Activated CD4-positive, alpha-beta memory T cell treated with anti-CD3 and anti-CD28 coated beads for 36 hours (primary cell): ENCODE results near the gene LYSMD4. TPM values are rescaled to one million over a fixed set of nuclear protein-coding genes. Genes with fewer than 3 reads are reported as not detected.
"Not testable (repeated sequence)": the region's sequence is repeated elsewhere in the genome, so short reads cannot be mapped to it uniquely, and the experiment has no call there.

Source experiments
- CTCF ChIA-PET: fragments of 350-600 bp; sonication (Branson Sonifier 250); formaldehyde crosslinking; loops from one replicate; lab custom pipeline; 2021; ENCODE audit warnings: antibody characterized with exemption, inconsistent platforms; lab: Charles Lee
- POLR2A ChIA-PET: fragments of 350-600 bp; sonication (Branson Sonifier 250); formaldehyde crosslinking; loops from one replicate; lab custom pipeline; 2021; ENCODE audit warnings: antibody characterized with exemption; lab: Charles Lee
- DNase-seq: peaks from one replicate; pipeline ENCODE4 v3.0.0-alpha.2; 2020
- H3K27ac Mint-ChIP-seq: one replicate; pipeline ENCODE4 v1.8.0; 2021; ENCODE audit warnings: mixed read lengths
- H3K27me3 Mint-ChIP-seq: one replicate; pipeline ENCODE4 v1.8.0; 2021; ENCODE audit warnings: mixed read lengths
- H3K36me3 Mint-ChIP-seq: one replicate; pipeline ENCODE4 v1.8.0; 2021; ENCODE audit warnings: mixed read lengths
- H3K4me1 Mint-ChIP-seq: one replicate; pipeline ENCODE4 v1.8.0; 2021; ENCODE audit warnings: low read depth, mixed read lengths
- H3K4me3 Mint-ChIP-seq: one replicate; pipeline ENCODE4 v1.8.0; 2021; ENCODE audit warnings: mild to moderate bottlenecking, mixed read lengths
- H3K9me3 Mint-ChIP-seq: one replicate; pipeline ENCODE4 v1.8.0; 2021; ENCODE audit warnings: mixed read lengths
- intact Hi-C: fragments of 100-400 bp; cut with micrococcal nuclease; formaldehyde crosslinking; loops from one replicate; pipeline ENCODE4 v1.15.1; 2023
- total RNA-seq, 2 experiments: library from RNA; stranded (reverse); gene quantifications; one replicate each; pipeline ENCODE4 v1.2.3, GENCODE V29; 2021

The LYSMD4 gene
- 1 to 10 TPM; 5.2 to 7.6 TPM for total RNA-seq

GRCh38 chr15:99733268-99734039 is at the start of gene LYSMD4:
LYSMD4 (minus strand) TSS chr15:99733437; CDS start chr15:99731999, 1,438 bp downstream.
- H3K4me1 Mint-ChIP-seq = peaks cover 11% of the 10 kb centered on the region
- peak; percentile 99 for DNase-seq
- H3K9me3 Mint-ChIP-seq = no peaks in the 10 kb centered on the region
- CTCF ChIA-PET = interaction anchor here (0.7 to 2.1 kb wide), 6 partner anchors 22 to 628 kb away, joined by 3 to 20 read pairs (median 8); partner anchors contain the start of gene SYNM
- H3K27ac Mint-ChIP-seq = peak within 1 kb of the TSS; percentile 92
- no peaks in the 10 kb centered on the region for H3K27me3 Mint-ChIP-seq
- H3K36me3 Mint-ChIP-seq = peaks cover 3% of the 10 kb centered on the region
- H3K4me3 Mint-ChIP-seq = peak within 1 kb of the TSS; percentile 75
- intact Hi-C loops = loop anchor here (1.0 to 10.0 kb wide), 6 partner anchors 13 to 871 kb away; partner anchors contain the start of genes ASB7, LINS1 and LRRC28
- POLR2A ChIA-PET = interaction anchor here (0.6 to 2.4 kb wide), 5 partner anchors 8 to 482 kb away, joined by 3 to 11 read pairs (median 5); partner anchors contain the start of genes LRRC28 and MEF2A

GRCh38 chr15:99782029-99782428 is 48.8 kb upstream of the LYSMD4 start:
- H3K4me1 Mint-ChIP-seq, H3K27ac Mint-ChIP-seq, CTCF ChIA-PET, POLR2A ChIA-PET, H3K27me3 Mint-ChIP-seq, H3K9me3 Mint-ChIP-seq, intact Hi-C loops, H3K4me3 Mint-ChIP-seq, DNase-seq, H3K36me3 Mint-ChIP-seq: not testable (repeated sequence)

GRCh38 chr15:99777144-99777543 is 43.9 kb upstream of the LYSMD4 start:
- ChIA-PET CTCF (no interaction called here), POLR2A (no interaction called here)
- DNase-seq = no peak
- intact Hi-C loops = no loop called here
- Mint-ChIP-seq H3K4me3 (no peak overlapping the region), H3K9me3 (peaks cover 2% of the 10 kb centered on the region), H3K27me3 (peaks cover 1% of the 10 kb centered on the region), H3K4me1 (no peaks in the 10 kb centered on the region), H3K36me3 (no peaks in the 10 kb centered on the region), H3K27ac (no peak overlapping the region)

GRCh38 chr15:99764522-99764921 is 31.3 kb upstream of the LYSMD4 start:
- ChIA-PET POLR2A (no interaction called here), CTCF (interaction anchor here (1.2 kb wide), 1 partner anchor 8 kb away, joined by 4 read pairs; no protein-coding TSS in a partner anchor)
- intact Hi-C loops = no loop called here
- Mint-ChIP-seq H3K4me1 (no peaks in the 10 kb centered on the region), H3K36me3 (no peaks in the 10 kb centered on the region), H3K27ac (no peak overlapping the region), H3K27me3 (peaks cover 5% of the 10 kb centered on the region), H3K4me3 (no peak overlapping the region), H3K9me3 (no peaks in the 10 kb centered on the region)
- no peak for DNase-seq

- H3K4me1 Mint-ChIP-seq = no peaks in the 10 kb centered on the region
- no peaks in the 10 kb centered on the region for H3K9me3 Mint-ChIP-seq
- ChIA-PET CTCF (interaction anchor here (1.2 kb wide), 1 partner anchor 8 kb away, joined by 4 read pairs; no protein-coding TSS in a partner anchor), POLR2A (no interaction called here)
- peaks cover 5% of the 10 kb centered on the region for H3K27me3 Mint-ChIP-seq
- intact Hi-C loops = no loop called here
- H3K36me3 Mint-ChIP-seq = no peaks in the 10 kb centered on the region
- no peak overlapping the region for H3K27ac Mint-ChIP-seq
- no peak overlapping the region for H3K4me3 Mint-ChIP-seq
- DNase-seq = no peak
Observed at GRCh38 chr15:99763827-99764226, 30.6 kb upstream of the LYSMD4 start.

GRCh38 chr15:99762288-99762687 is 29.1 kb upstream of the LYSMD4 start:
- CTCF ChIA-PET = interaction anchor here (1.2 kb wide), 1 partner anchor 58 kb away, joined by 3 read pairs; no protein-coding TSS in a partner anchor
- intact Hi-C loops = no loop called here
- Mint-ChIP-seq H3K36me3 (no peaks in the 10 kb centered on the region), H3K9me3 (no peaks in the 10 kb centered on the region), H3K4me1 (no peaks in the 10 kb centered on the region), H3K27ac (no peak overlapping the region), H3K4me3 (no peak overlapping the region), H3K27me3 (peaks cover 5% of the 10 kb centered on the region)
- POLR2A ChIA-PET = no interaction called here
- no peak for DNase-seq

GRCh38 chr15:99755692-99756409 is 22.6 kb upstream of the LYSMD4 start:
- ChIA-PET POLR2A (no interaction called here), CTCF (interaction anchor here (0.6 to 7.3 kb wide), 32 partner anchors 8 to 819 kb away, joined by 3 to 108 read pairs (median 4); partner anchors contain the start of gene LYSMD4)
- Mint-ChIP-seq H3K36me3 (no peaks in the 10 kb centered on the region), H3K27ac (no peak overlapping the region), H3K27me3 (peaks cover 2% of the 10 kb centered on the region), H3K9me3 (no peaks in the 10 kb centered on the region), H3K4me3 (no peak overlapping the region), H3K4me1 (no peaks in the 10 kb centered on the region)
- DNase-seq = peak; percentile 35
- intact Hi-C loops = loop anchor here (1.0 to 10.0 kb wide), 4 partner anchors 52 to 651 kb away; partner anchors contain the start of gene SYNM

- Mint-ChIP-seq H3K36me3 (no peaks in the 10 kb centered on the region), H3K27me3 (no peaks in the 10 kb centered on the region), H3K9me3 (no peaks in the 10 kb centered on the region), H3K4me3 (no peak overlapping the region), H3K27ac (no peak overlapping the region), H3K4me1 (no peaks in the 10 kb centered on the region)
- CTCF ChIA-PET = interaction anchor here (1.3 to 7.3 kb wide), 3 partner anchors 17 to 480 kb away, joined by 3 to 108 read pairs (median 4); no protein-coding TSS in a partner anchor
- intact Hi-C loops = loop anchor here (10.0 kb wide), 1 partner anchor 648 kb away; the partner anchor contains the start of gene SYNM
- no peak for DNase-seq
- POLR2A ChIA-PET = no interaction called here
Observed at GRCh38 chr15:99753066-99753465, 19.8 kb upstream of the LYSMD4 start.

- ChIA-PET CTCF (interaction anchor here (1.6 to 7.3 kb wide), 2 partner anchors 17 to 479 kb away, joined by 4 to 108 read pairs; no protein-coding TSS in a partner anchor), POLR2A (no interaction called here)
- Mint-ChIP-seq H3K4me3 (no peak overlapping the region), H3K27ac (no peak overlapping the region), H3K27me3 (no peaks in the 10 kb centered on the region), H3K9me3 (no peaks in the 10 kb centered on the region), H3K4me1 (no peaks in the 10 kb centered on the region), H3K36me3 (no peaks in the 10 kb centered on the region)
- DNase-seq = no peak
- intact Hi-C loops = loop anchor here (10.0 kb wide), 1 partner anchor 648 kb away; the partner anchor contains the start of gene SYNM
Observed at GRCh38 chr15:99752556-99752955, 19.3 kb upstream of the LYSMD4 start.

- DNase-seq, H3K36me3 Mint-ChIP-seq, POLR2A ChIA-PET, H3K9me3 Mint-ChIP-seq, CTCF ChIA-PET, H3K27ac Mint-ChIP-seq, H3K4me3 Mint-ChIP-seq, H3K27me3 Mint-ChIP-seq, H3K4me1 Mint-ChIP-seq: not testable (repeated sequence)
- intact Hi-C loops = loop anchor here (10.0 kb wide), 1 partner anchor 646 kb away; the partner anchor contains the start of gene SYNM
Observed at GRCh38 chr15:99750326-99750725, 17.1 kb upstream of the LYSMD4 start.

- no peaks in the 10 kb centered on the region for H3K36me3 Mint-ChIP-seq
- no peak overlapping the region for H3K4me3 Mint-ChIP-seq
- CTCF ChIA-PET = no interaction called here
- intact Hi-C loops = no loop called here
- no peak overlapping the region for H3K27ac Mint-ChIP-seq
- H3K4me1 Mint-ChIP-seq = no peaks in the 10 kb centered on the region
- POLR2A ChIA-PET = no interaction called here
- no peaks in the 10 kb centered on the region for H3K27me3 Mint-ChIP-seq
- no peaks in the 10 kb centered on the region for H3K9me3 Mint-ChIP-seq
- DNase-seq = no peak
Observed at GRCh38 chr15:99749386-99749785, 16.1 kb upstream of the LYSMD4 start.
